ENCODE results near the gene MYO1H. TPM values are rescaled to one million over a fixed set of nuclear protein-coding genes. Genes with fewer than 3 reads are reported as not detected.

The MYO1H gene
- total and polyA plus RNA-seq, 2 of the 8 experiments (the other 6 are each of a cell fraction or from before 2014, with no cell fraction given), result 0.03 TPM; not detected in 1

DNA sequence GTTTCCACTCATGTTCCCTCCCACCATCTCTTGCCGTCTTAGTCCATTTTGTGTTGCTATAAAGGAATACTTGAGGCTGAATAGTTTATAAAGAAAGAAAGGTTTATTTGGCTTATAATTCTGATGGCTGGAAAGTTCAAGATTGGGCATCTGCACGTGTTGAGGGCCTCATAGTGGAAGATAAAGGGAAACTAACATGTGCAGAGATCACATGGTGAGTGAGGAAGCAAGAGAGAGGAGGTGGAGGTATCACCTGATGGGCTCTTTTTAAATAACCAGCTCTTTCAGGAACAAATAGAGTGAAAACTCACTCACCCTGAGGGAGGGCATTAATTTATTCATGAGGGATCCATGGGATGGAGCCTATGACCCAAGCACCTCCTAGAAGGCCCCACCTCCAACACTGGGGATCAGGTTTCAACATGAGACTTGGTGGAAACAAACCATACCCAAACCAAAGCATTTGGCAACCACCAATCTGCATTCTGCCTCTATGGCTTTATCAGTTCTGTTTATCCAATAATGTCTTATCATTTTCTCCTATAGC is 29.5 kb downstream of the MYO1H start:
- Histone ChIP-seq H4K5ac (ENCODE audit: insufficient read length, low read depth, low read length) (no peak overlapping the region), H2BK120ac (replicated peaks; ENCODE audit: low read depth, low read length) (no peak overlapping the region), H3K36me3 (ENCODE audit: control insufficient read depth in 2 of 4, insufficient read depth in 4 of 4, low read length in 3 of 4) (no peaks in the 10 kb centered on the region), H3K79me1 (ENCODE audit: low read depth, low read length) (no peaks in the 10 kb centered on the region), H2BK12ac (ENCODE audit: low read depth, low read length) (no peak overlapping the region), H4K20me1 (replicated peaks in 1 of 2; ENCODE audit: control insufficient read depth in 1 of 2, insufficient read depth in 2 of 2, low read length in 2 of 2) (no peaks in the 10 kb centered on the region), H3K4me3 (ENCODE audit: extremely low read depth in 1 of 4, insufficient read depth in 2 of 4, low read depth in 3 of 4, low read length in 4 of 4) (no peak overlapping the region), H3K9ac (replicated peaks in 1 of 4; ENCODE audit: extremely low read depth in 1 of 4, low read depth in 3 of 4, low read length in 3 of 4) (no peak overlapping the region), H4K8ac (ENCODE audit: extremely low read depth, insufficient read depth, low read length) (no peak overlapping the region), H3K23ac (ENCODE audit: insufficient read length) (no peak overlapping the region), H2BK15ac (ENCODE audit: low read length) (no peak overlapping the region), H3K18ac (ENCODE audit: extremely low read depth, low read length) (no peak overlapping the region), H4K91ac (replicated peaks; ENCODE audit: insufficient read length, low read length) (no peak overlapping the region), H3K27me3 (replicated peaks in 1 of 4; ENCODE audit: control insufficient read depth in 3 of 4, extremely low read depth in 1 of 4, insufficient read depth in 3 of 4, low read length in 3 of 4) (no peaks in the 10 kb centered on the region), H3K23me2 (ENCODE audit: low read depth, low read length) (no peaks in the 10 kb centered on the region), H2AFZ (ENCODE audit: low read length) (peak overlapping the region; percentile 43; the same call in 1 of the 2 replicates), H3K27ac (ENCODE audit: low read depth, low read length) (no peak overlapping the region), H3K56ac (replicated peaks; ENCODE audit: insufficient read length, low read depth, low read length) (no peak overlapping the region), H3K4me1 (replicated peaks in 1 of 4; ENCODE audit: control insufficient read depth in 3 of 4, insufficient read depth in 4 of 4, low read length in 3 of 4) (no peaks in the 10 kb centered on the region; a peak in 1 of 7 replicates), H2AK5ac (ENCODE audit: low read depth, low read length) (no peak overlapping the region), H2BK20ac (ENCODE audit: low read length) (no peak overlapping the region), H3K79me2 (ENCODE audit: control insufficient read depth in 1 of 2, insufficient read depth in 2 of 2, low read length in 2 of 2) (no peaks in the 10 kb centered on the region), H3K9me3 (ENCODE audit: insufficient read depth in 2 of 2, low read depth in 1 of 2, low read length in 1 of 2) (no peaks in the 10 kb centered on the region), H2BK5ac (ENCODE audit: low read depth, low read length) (no peak overlapping the region), H3K4me2 (ENCODE audit: insufficient read depth in 1 of 2, low read depth in 2 of 2, low read length in 2 of 2) (no peak overlapping the region; a peak in 1 of 4 replicates), H3K14ac (ENCODE audit: insufficient read length) (no peak overlapping the region), H3K4ac (replicated peaks; ENCODE audit: insufficient read length, low read depth, low read length) (no peak overlapping the region)
- FAIRE-seq, result peak; percentile 95
- POLR2A ChIA-PET (ENCODE audit: partially characterized antibody), result no interaction called here
- no peak for DNase-seq (ENCODE audit: low read depth in 1 of 2, low spot score in 2 of 2)
- CTCF ChIA-PET (ENCODE audit: partially characterized antibody), result interaction anchor here (0.9 to 4.5 kb wide), 7 partner anchors 9 to 107 kb away, joined by 3 to 28 read pairs (median 3); no protein-coding TSS in a partner anchor
- TF ChIP-seq SIX5 (IDR thresholded peaks at IDR 0.05; ENCODE audit: low read depth, low read length), result peak; percentile 8; the same call in 1 of the 2 replicates
- no peak for TF ChIP-seq JUN (IDR thresholded peaks at IDR 0.05; ENCODE audit: low read depth, low read length)
- peak; percentile 31; the same call in 1 of the 2 replicates for TF ChIP-seq SP1 (IDR thresholded peaks at IDR 0.05; ENCODE audit: low read depth, low read length)
- TF ChIP-seq, protein P1, sequence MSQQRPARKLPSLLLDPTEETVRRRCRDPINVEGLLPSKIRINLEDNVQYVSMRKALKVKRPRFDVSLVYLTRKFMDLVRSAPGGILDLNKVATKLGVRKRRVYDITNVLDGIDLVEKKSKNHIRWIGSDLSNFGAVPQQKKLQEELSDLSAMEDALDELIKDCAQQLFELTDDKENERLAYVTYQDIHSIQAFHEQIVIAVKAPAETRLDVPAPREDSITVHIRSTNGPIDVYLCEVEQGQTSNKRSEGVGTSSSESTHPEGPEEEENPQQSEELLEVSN (IDR thresholded peaks at IDR 0.05), result peak; percentile 85
- TF ChIP-seq USF2 (IDR thresholded peaks at IDR 0.05; ENCODE audit: low read length), result peak; percentile 58; the same call in 1 of the 2 replicates
- TF ChIP-seq, protein P2, sequence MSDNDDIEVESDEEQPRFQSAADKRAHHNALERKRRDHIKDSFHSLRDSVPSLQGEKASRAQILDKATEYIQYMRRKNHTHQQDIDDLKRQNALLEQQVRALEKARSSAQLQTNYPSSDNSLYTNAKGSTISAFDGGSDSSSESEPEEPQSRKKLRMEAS (IDR thresholded peaks at IDR 0.05), result peak; percentile 89
- no peak for TF ChIP-seq RXRA (IDR thresholded peaks at IDR 0.05; ENCODE audit: insufficient read depth, low read depth, low read length)
- WGBS, 2 experiments (ENCODE audit: extremely low coverage in 1 of 2, insufficient coverage in 1 of 2, insufficient read length in 1 of 2, insufficient replicate concordance in 2 of 2, low coverage in 1 of 2, low lambda C conversion rate in 2 of 2, missing lambda C conversion rate in 1 of 2), result 45% methylated on average over 2 of the region's 2 CpGs; no CpG with 5 or more reads in 1 of the 2 experiments
